ENCODE measurements around the gene ACBD4. TPM values are rescaled to one million over a fixed set of nuclear protein-coding genes. Genes with fewer than 3 reads are reported as not detected.

The ACBD4 gene
- total and polyA plus RNA-seq, 3 experiments from 2014 or later, result 8.8 to 15.0 (median 9.7) TPM

DNA sequence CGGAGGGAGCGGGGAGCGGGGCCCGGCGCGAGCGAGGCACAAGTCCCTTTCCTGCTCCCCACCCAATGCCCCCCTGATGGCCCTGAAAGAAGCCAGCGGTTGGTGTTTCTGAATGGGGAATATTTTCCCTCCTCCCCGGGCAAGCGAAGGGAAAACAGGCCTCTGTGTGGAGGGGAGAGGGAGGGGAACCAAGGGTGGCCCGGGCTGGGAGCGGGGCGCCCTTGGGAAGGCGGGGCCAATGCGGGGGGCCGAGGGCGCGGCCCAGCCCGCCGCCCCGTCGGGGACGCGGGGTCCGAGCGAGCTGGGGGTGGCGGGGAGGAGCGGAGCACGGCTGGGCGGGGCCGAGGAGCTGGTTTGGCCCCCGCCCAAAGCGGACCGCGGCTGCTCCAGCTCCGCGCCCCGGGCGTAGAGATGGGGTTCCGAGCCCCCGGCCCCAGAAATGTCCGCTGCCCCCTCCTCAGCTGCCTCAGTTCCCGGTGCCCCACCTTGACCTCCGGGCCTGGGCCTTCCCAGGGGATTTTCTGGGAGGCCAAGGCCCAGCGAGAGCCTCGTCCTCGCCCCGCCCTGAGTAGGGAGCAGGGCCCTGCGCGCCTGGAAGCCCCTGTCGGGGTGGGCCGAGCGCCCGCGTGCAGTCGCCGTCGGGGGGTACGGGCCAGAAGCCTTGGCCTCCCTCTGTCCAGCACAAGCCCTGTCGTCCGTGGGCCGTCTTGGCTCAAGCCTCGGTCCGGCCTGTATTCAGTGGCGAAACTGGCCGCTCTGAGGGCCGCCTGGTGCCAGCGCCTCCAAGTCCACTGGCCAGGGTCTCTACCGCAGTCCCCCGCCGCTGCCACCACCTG, 8.9 kb downstream of the ACBD4 start:
- H3K27ac Mint-ChIP-seq, result peak overlapping the region in 4 of 8 donors; percentile 8 to 99 (median 64)
- peak overlapping the region; percentile 28 for H3K4me3 ChIP-seq (ENCODE audit: low read length)
- CTCF ChIA-PET, result interaction anchor here (0.8 to 13.2 kb wide), 4 partner anchors 8 to 74 kb away, joined by 3 to 315 read pairs (median 5); partner anchors contain the start of genes ACBD4 and PLCD3

DNA sequence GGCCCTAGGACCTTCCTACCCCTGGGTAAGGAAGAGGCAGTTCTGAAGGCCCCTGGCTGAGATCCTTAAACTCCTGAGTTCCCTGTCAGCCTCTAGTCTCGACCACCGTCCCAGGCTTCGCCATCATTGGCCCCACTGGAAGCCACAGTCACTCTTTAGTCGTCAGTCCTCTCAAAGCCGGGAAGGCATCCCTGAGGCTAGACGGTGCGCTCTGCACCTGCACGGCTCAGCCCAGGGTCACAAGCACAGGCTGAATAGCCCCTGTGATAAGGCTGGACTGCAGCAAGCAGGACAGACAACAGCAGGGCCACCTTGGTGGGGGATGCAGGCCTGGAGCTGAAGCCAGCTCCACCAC, 9.5 kb downstream of the ACBD4 start:
- Histone ChIP-seq H3K27me3 (ENCODE audit: insufficient read depth, low read length, poor library complexity, severe bottlenecking) (no peaks in the 10 kb centered on the region), H3K9me3 (ENCODE audit: low read length) (no peaks in the 10 kb centered on the region), H3K4me1 (ENCODE audit: insufficient read depth, low read length) (peaks cover 29% of the 10 kb centered on the region), H3K4me3 (ENCODE audit: low read length) (peak overlapping the region; percentile 28), H3K36me3 (ENCODE audit: insufficient read depth, low read length) (no peaks in the 10 kb centered on the region), H3K27ac (ENCODE audit: low read depth, low read length) (peak overlapping the region; percentile 2)
- Mint-ChIP-seq H3K27me3 (peaks cover 0 to 11% of the 10 kb centered on the region in 2 donors), H3K36me3 (peaks cover 0 to 23% (median 0%) of the 10 kb centered on the region in 3 donors), H3K4me3 (peak overlapping the region; percentile 25 to 73 (median 40)), H3K27ac (peak overlapping the region in 3 of 8 donors; percentile 8 to 99 (median 59)), H3K9me3 (peaks cover 0 to 3% (median 0%) of the 10 kb centered on the region in 5 donors), H3K4me1 (peaks cover 47 to 66% (median 53%) of the 10 kb centered on the region in 3 donors)
- DNase-seq, result no peak
- ChIA-PET POLR2A (interaction anchor here (1.0 to 8.5 kb wide), 3 partner anchors 12 to 83 kb away, joined by 3 to 327 read pairs (median 3); partner anchors contain the start of gene HEXIM2), CTCF (interaction anchor here (1.7 to 13.2 kb wide), 2 partner anchors 11 to 74 kb away, joined by 4 to 315 read pairs; partner anchors contain the start of genes ACBD4 and PLCD3)

More for the DNA sequence above, 8.9 kb downstream of the ACBD4 start:
- no peaks in the 10 kb centered on the region for H3K9me3 ChIP-seq (ENCODE audit: low read length)
- H3K36me3 Mint-ChIP-seq, result peaks cover 0 to 19% (median 0%) of the 10 kb centered on the region in 3 donors
- H3K27ac ChIP-seq (ENCODE audit: low read depth, low read length), result peak overlapping the region; percentile 57
- POLR2A ChIA-PET, result interaction anchor here (1.0 to 8.5 kb wide), 3 partner anchors 12 to 84 kb away, joined by 3 to 327 read pairs (median 3); partner anchors contain the start of gene HEXIM2
- H3K36me3 ChIP-seq (ENCODE audit: insufficient read depth, low read length), result no peaks in the 10 kb centered on the region
- peaks cover 0 to 3% (median 0%) of the 10 kb centered on the region in 5 donors for H3K9me3 Mint-ChIP-seq
- no peak for DNase-seq
- H3K4me1 ChIP-seq (ENCODE audit: insufficient read depth, low read length), result peaks cover 29% of the 10 kb centered on the region
- H3K4me1 Mint-ChIP-seq, result peaks cover 43 to 60% (median 47%) of the 10 kb centered on the region in 3 donors
- H3K27me3 ChIP-seq (ENCODE audit: insufficient read depth, low read length, poor library complexity, severe bottlenecking), result no peaks in the 10 kb centered on the region
- H3K27me3 Mint-ChIP-seq, result peaks cover 0 to 11% of the 10 kb centered on the region in 2 donors
- peak overlapping the region; percentile 44 to 74 (median 51) for H3K4me3 Mint-ChIP-seq

DNA sequence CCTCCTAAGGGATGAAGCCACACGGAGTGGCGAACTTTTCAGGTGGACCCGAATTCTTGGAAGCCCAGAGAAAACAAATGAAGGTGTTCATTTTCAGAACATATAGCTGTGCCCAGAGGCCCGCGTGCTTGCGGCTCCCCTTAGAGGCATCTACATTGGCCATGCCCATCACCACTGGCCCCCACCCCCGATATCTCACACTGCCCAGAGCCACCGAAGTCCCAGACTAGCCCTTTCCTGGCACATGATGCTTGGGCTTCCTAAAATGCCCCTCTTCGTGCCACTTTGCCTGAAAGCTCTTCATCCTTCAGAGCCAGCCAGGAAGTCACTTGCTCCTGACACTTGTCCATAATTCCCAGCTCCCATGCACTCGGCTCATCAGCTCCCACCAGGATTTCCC, 10.7 kb downstream of the ACBD4 start:
- peaks cover 0 to 11% of the 10 kb centered on the region in 2 donors for H3K27me3 Mint-ChIP-seq
- Histone ChIP-seq H3K4me1 (ENCODE audit: insufficient read depth, low read length) (peaks cover 34% of the 10 kb centered on the region), H3K27ac (ENCODE audit: low read depth, low read length) (peak overlapping the region; percentile 98), H3K36me3 (ENCODE audit: insufficient read depth, low read length) (no peaks in the 10 kb centered on the region), H3K4me3 (ENCODE audit: low read length) (no peak overlapping the region), H3K9me3 (ENCODE audit: low read length) (no peaks in the 10 kb centered on the region), H3K27me3 (ENCODE audit: insufficient read depth, low read length, poor library complexity, severe bottlenecking) (no peaks in the 10 kb centered on the region)
- peaks cover 0 to 26% (median 0%) of the 10 kb centered on the region in 3 donors for H3K36me3 Mint-ChIP-seq
- ChIA-PET POLR2A (interaction anchor here (8.5 kb wide), 1 partner anchor 14 kb away, joined by 327 read pairs; the partner anchor contains the start of gene HEXIM2), CTCF (interaction anchor here (0.7 to 13.2 kb wide), 4 partner anchors 13 to 73 kb away, joined by 4 to 315 read pairs (median 78); partner anchors contain the start of genes ACBD4, HEXIM2 and PLCD3)
- peak overlapping the region in 5 of 8 donors; percentile 57 to 99 (median 97) for H3K27ac Mint-ChIP-seq
- peaks cover 52 to 73% (median 60%) of the 10 kb centered on the region in 3 donors for H3K4me1 Mint-ChIP-seq
- no peak for DNase-seq
- peak overlapping the region; percentile 90 to 99 (median 95) for H3K4me3 Mint-ChIP-seq
- peaks cover 0 to 3% (median 0%) of the 10 kb centered on the region in 5 donors for H3K9me3 Mint-ChIP-seq

DNA sequence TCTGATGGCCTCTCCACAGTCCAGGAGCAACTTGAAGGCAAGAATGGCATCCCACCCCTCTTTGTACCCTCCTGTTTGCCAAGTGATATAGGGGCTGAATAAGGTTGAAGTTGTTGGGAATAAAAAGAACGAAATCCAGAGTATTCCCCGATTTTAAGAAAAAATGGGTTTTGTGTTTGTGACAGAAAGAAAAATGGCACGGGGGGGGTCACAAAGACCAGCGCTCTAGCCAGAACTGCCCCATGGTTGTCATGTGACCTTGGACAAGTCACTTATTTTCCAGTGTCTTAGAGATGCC, 11.1 kb downstream of the ACBD4 start:
- peaks cover 34% of the 10 kb centered on the region for H3K4me1 ChIP-seq (ENCODE audit: insufficient read depth, low read length)
- ChIA-PET POLR2A (interaction anchor here (8.5 kb wide), 1 partner anchor 14 kb away, joined by 327 read pairs; the partner anchor contains the start of gene HEXIM2), CTCF (interaction anchor here (0.7 to 13.2 kb wide), 4 partner anchors 13 to 72 kb away, joined by 4 to 315 read pairs (median 78); partner anchors contain the start of genes ACBD4, HEXIM2 and PLCD3)
- H3K27me3 ChIP-seq (ENCODE audit: insufficient read depth, low read length, poor library complexity, severe bottlenecking), result no peaks in the 10 kb centered on the region
- Mint-ChIP-seq H3K27me3 (peaks cover 0 to 11% of the 10 kb centered on the region in 2 donors), H3K27ac (peak overlapping the region in 7 of 8 donors; percentile 96 to 100 (median 99)), H3K9me3 (peaks cover 0 to 3% (median 0%) of the 10 kb centered on the region in 5 donors), H3K4me3 (peak overlapping the region; percentile 90 to 99 (median 95)), H3K36me3 (peaks cover 0 to 26% (median 0%) of the 10 kb centered on the region in 3 donors), H3K4me1 (peaks cover 52 to 73% (median 60%) of the 10 kb centered on the region in 3 donors)
- DNase-seq, result no peak
- no peaks in the 10 kb centered on the region for H3K9me3 ChIP-seq (ENCODE audit: low read length)
- no peaks in the 10 kb centered on the region for H3K36me3 ChIP-seq (ENCODE audit: insufficient read depth, low read length)
- peak overlapping the region; percentile 98 for H3K27ac ChIP-seq (ENCODE audit: low read depth, low read length)
- peak overlapping the region; percentile 91 for H3K4me3 ChIP-seq (ENCODE audit: low read length)

DNA sequence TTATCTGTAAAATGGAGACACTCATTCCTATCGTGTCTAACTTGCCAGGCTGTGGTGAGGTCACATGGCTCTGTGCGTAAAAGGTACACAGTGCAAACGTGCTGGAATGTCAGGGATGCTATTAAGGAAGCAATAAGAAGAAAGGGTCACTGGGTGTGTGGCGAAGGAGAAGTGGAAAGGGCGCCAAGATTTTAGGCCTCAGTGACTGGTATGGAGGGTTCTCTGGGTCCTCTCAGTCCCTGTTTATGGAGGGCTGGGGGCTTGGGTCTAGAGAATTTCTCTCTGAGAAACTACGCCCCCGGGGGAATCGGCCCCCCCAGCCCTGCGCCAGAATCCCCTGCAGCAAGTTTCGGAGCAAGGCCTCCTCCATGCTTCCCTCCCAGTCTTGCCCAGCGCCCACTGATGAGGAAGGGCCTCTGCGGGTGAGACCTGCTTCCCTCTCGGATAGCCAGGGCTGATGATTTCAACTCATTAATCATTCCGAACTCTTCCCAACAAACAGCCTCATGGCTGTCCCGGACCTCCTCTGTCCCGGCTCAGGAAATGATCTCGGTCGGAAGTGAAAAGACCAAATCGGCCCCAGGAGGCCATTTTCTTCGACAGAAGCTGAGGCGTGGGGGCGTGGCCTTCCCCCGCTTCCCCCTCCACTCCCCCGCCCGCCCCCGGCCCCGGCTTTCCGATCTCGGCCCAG, 11.5 kb downstream of the ACBD4 start:
- Histone ChIP-seq H3K4me1 (ENCODE audit: insufficient read depth, low read length) (peaks cover 39% of the 10 kb centered on the region), H3K9me3 (ENCODE audit: low read length) (no peaks in the 10 kb centered on the region), H3K27me3 (ENCODE audit: insufficient read depth, low read length, poor library complexity, severe bottlenecking) (no peaks in the 10 kb centered on the region), H3K27ac (ENCODE audit: low read depth, low read length) (peak overlapping the region; percentile 98), H3K4me3 (ENCODE audit: low read length) (peak overlapping the region; percentile 91), H3K36me3 (ENCODE audit: insufficient read depth, low read length) (no peaks in the 10 kb centered on the region)
- H3K9me3 Mint-ChIP-seq, result peaks cover 0 to 3% (median 0%) of the 10 kb centered on the region in 5 donors
- DNase-seq, result peak in 3 of 5 donors; percentile 55 to 77 (median 58)
- H3K27me3 Mint-ChIP-seq, result peaks cover 0 to 11% of the 10 kb centered on the region in 2 donors
- ChIA-PET CTCF (interaction anchor here (1.7 to 13.2 kb wide), 3 partner anchors 14 to 72 kb away, joined by 4 to 315 read pairs (median 152); partner anchors contain the start of genes ACBD4, HEXIM2 and PLCD3), POLR2A (interaction anchor here (2.8 to 8.5 kb wide), 5 partner anchors 10 to 170 kb away, joined by 20 to 327 read pairs (median 26); partner anchors contain the start of genes ACBD4, HEXIM2 and MAP3K14)
- peak overlapping the region; percentile 97 to 100 (median 99) for H3K27ac Mint-ChIP-seq
- peak overlapping the region; percentile 90 to 99 (median 95) for H3K4me3 Mint-ChIP-seq
- peaks cover 0 to 27% (median 0%) of the 10 kb centered on the region in 3 donors for H3K36me3 Mint-ChIP-seq
- H3K4me1 Mint-ChIP-seq, result peaks cover 51 to 74% (median 62%) of the 10 kb centered on the region in 3 donors

DNA sequence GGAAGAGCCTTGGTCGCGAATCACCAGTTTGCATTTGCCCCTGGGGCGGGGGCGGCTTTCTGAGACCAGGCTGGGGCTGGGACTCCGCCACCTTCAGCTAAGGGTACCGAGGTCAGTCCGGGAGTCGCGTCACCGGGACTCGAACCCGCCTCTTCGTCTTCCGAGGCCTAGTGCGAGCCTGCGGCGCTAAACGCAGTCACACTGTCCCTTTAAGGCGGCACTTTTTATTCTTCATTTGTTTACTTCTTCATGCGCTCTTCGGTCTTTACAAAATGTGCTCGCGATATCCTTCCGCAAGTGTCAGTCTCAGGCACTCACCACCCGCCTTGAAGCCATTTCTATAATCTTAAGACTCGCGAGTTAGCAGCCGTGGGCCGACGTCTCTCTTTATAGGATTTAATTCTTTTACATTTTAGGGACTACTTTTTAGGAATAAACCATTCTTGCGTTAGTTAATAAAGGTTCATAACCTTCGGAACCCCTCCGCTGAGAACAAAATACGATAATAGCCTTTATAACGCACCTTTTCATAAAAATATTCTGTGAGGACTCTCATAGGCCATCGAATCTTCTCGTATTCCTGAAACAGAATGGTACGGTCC, 12.2 kb downstream of the ACBD4 start:
- CTCF ChIA-PET, result interaction anchor here (1.1 to 13.2 kb wide), 8 partner anchors 13 to 372 kb away, joined by 3 to 315 read pairs (median 14); partner anchors contain the start of genes ACBD4, HEXIM2, MAP3K14 and PLCD3
- peak; percentile 50 to 84 (median 83) for DNase-seq
- peaks cover 51 to 74% (median 65%) of the 10 kb centered on the region in 3 donors for H3K4me1 Mint-ChIP-seq

More for the DNA sequence above, 12.2 kb downstream of the ACBD4 start:
- no peaks in the 10 kb centered on the region for H3K36me3 ChIP-seq (ENCODE audit: insufficient read depth, low read length)
- H3K27me3 ChIP-seq (ENCODE audit: insufficient read depth, low read length, poor library complexity, severe bottlenecking), result no peaks in the 10 kb centered on the region
- Mint-ChIP-seq H3K36me3 (peaks cover 0 to 27% (median 0%) of the 10 kb centered on the region in 3 donors), H3K27me3 (peaks cover 0 to 11% of the 10 kb centered on the region in 2 donors), H3K4me3 (peak overlapping the region; percentile 90 to 99 (median 95)), H3K27ac (peak overlapping the region; percentile 97 to 100 (median 99)), H3K9me3 (peaks cover 0 to 3% (median 0%) of the 10 kb centered on the region in 5 donors)
- peaks cover 43% of the 10 kb centered on the region for H3K4me1 ChIP-seq (ENCODE audit: insufficient read depth, low read length)
- POLR2A ChIA-PET, result interaction anchor here (0.6 to 8.5 kb wide), 14 partner anchors 11 to 245 kb away, joined by 3 to 327 read pairs (median 14); partner anchors contain the start of genes ACBD4, DCAKD, FMNL1 and HEXIM2
- peak overlapping the region; percentile 91 for H3K4me3 ChIP-seq (ENCODE audit: low read length)
- no peaks in the 10 kb centered on the region for H3K9me3 ChIP-seq (ENCODE audit: low read length)
- H3K27ac ChIP-seq (ENCODE audit: low read depth, low read length), result peak overlapping the region; percentile 98

Measured in CD8-positive, alpha-beta memory T cell (primary cell).